Measurements from ENCODE around the gene GZMM. TPM values are rescaled to one million over a fixed set of nuclear protein-coding genes. Genes with fewer than 3 reads are reported as not detected.

GZMM gene
- total RNA-seq, 2 donors from 2014 or later = 0.51 TPM; not detected in 1

- Histone ChIP-seq H3K4me3 (ENCODE audit: low read length) (no peak overlapping the region), H3K27me3 (ENCODE audit: control insufficient read depth, insufficient read depth, low read length, poor library complexity, severe bottlenecking) (no peaks in the 10 kb centered on the region), H3K9ac (ENCODE audit: extremely low read depth, low read length, poor library complexity, severe bottlenecking) (no peak overlapping the region), H3K27ac (ENCODE audit: low read depth, low read length) (no peak overlapping the region), H3K4me1 (ENCODE audit: control insufficient read depth, insufficient read depth, low read length) (peaks cover 3% of the 10 kb centered on the region), H3K9me3 (ENCODE audit: control insufficient read depth, low read length) (no peaks in the 10 kb centered on the region), H3K36me3 (ENCODE audit: control insufficient read depth, insufficient read depth, low read length) (peaks cover 10% of the 10 kb centered on the region)
- DNase-seq = peak; percentile 43
- Mint-ChIP-seq H3K27ac (no peak overlapping the region), H3K4me1 (peaks cover 18% of the 10 kb centered on the region), H3K27me3 (ENCODE audit: insufficient read depth) (peaks cover 9% of the 10 kb centered on the region), H3K36me3 (ENCODE audit: low read depth) (peaks cover 11% of the 10 kb centered on the region), H3K9me3 (peaks cover 9% of the 10 kb centered on the region), H3K4me3 (no peak overlapping the region)
- TF ChIP-seq CTCF (conservative IDR thresholded peaks at IDR 0.05) = no peak
- 97 to 98% methylated on average over 12 to 17 of the region's 25 CpGs for WGBS, 2 experiments (ENCODE audit: insufficient coverage in 1 of 2, insufficient read length in 1 of 2)
Measured at GRCh38 chr19:570251-570686, 26.4 kb downstream of the GZMM start.

GRCh38 chr19:570937-571565 is 27.2 kb downstream of the GZMM start:
- H3K36me3 Mint-ChIP-seq (ENCODE audit: low read depth) = peaks cover 11% of the 10 kb centered on the region
- Histone ChIP-seq H3K4me1 (ENCODE audit: control insufficient read depth, insufficient read depth, low read length) (peaks cover 3% of the 10 kb centered on the region), H3K27me3 (ENCODE audit: control insufficient read depth, insufficient read depth, low read length, poor library complexity, severe bottlenecking) (no peaks in the 10 kb centered on the region), H3K9me3 (ENCODE audit: control insufficient read depth, low read length) (no peaks in the 10 kb centered on the region), H3K27ac (ENCODE audit: low read depth, low read length) (peak overlapping the region; percentile 96), H3K9ac (ENCODE audit: extremely low read depth, low read length, poor library complexity, severe bottlenecking) (peak overlapping the region; percentile 71), H3K36me3 (ENCODE audit: control insufficient read depth, insufficient read depth, low read length) (peaks cover 14% of the 10 kb centered on the region), H3K4me3 (ENCODE audit: low read length) (peak overlapping the region; percentile 91)
- 11 to 13% methylated on average over 42 to 45 of the region's 45 CpGs for WGBS, 2 experiments (ENCODE audit: insufficient coverage in 1 of 2, insufficient read length in 1 of 2)
- peaks cover 18% of the 10 kb centered on the region for H3K4me1 Mint-ChIP-seq
- H3K27ac Mint-ChIP-seq = peak overlapping the region; percentile 94
- H3K4me3 Mint-ChIP-seq = peak overlapping the region; percentile 88
- peaks cover 9% of the 10 kb centered on the region for H3K9me3 Mint-ChIP-seq
- TF ChIP-seq CTCF (conservative IDR thresholded peaks at IDR 0.05) = no peak
- DNase-seq = peak; percentile 83
- H3K27me3 Mint-ChIP-seq (ENCODE audit: insufficient read depth) = peaks cover 9% of the 10 kb centered on the region

- WGBS, 2 experiments (ENCODE audit: insufficient coverage in 1 of 2, insufficient read length in 1 of 2) = 0 to 3% methylated on average over 14 of the region's 14 CpGs
- peak overlapping the region; percentile 88 for H3K4me3 Mint-ChIP-seq
- Histone ChIP-seq H3K36me3 (ENCODE audit: control insufficient read depth, insufficient read depth, low read length) (peaks cover 19% of the 10 kb centered on the region), H3K4me1 (ENCODE audit: control insufficient read depth, insufficient read depth, low read length) (peaks cover 3% of the 10 kb centered on the region), H3K9me3 (ENCODE audit: control insufficient read depth, low read length) (no peaks in the 10 kb centered on the region), H3K27me3 (ENCODE audit: control insufficient read depth, insufficient read depth, low read length, poor library complexity, severe bottlenecking) (no peaks in the 10 kb centered on the region), H3K27ac (ENCODE audit: low read depth, low read length) (peak overlapping the region; percentile 96), H3K9ac (ENCODE audit: extremely low read depth, low read length, poor library complexity, severe bottlenecking) (peak overlapping the region; percentile 71), H3K4me3 (ENCODE audit: low read length) (peak overlapping the region; percentile 91)
- H3K27me3 Mint-ChIP-seq (ENCODE audit: insufficient read depth) = peaks cover 9% of the 10 kb centered on the region
- peak overlapping the region; percentile 94 for H3K27ac Mint-ChIP-seq
- DNase-seq = peak; percentile 72
- peaks cover 12% of the 10 kb centered on the region for H3K36me3 Mint-ChIP-seq (ENCODE audit: low read depth)
- no peak for TF ChIP-seq CTCF (conservative IDR thresholded peaks at IDR 0.05)
- peaks cover 9% of the 10 kb centered on the region for H3K9me3 Mint-ChIP-seq
- H3K4me1 Mint-ChIP-seq = peaks cover 18% of the 10 kb centered on the region
Measured at GRCh38 chr19:571566-571974, 27.7 kb downstream of the GZMM start.
